ENCODE results near the gene GPR150.

Gene GPR150

GRCh38 chr5:95591490-95591901, 28.4 kb upstream of the GPR150 start:
- TF ChIP-seq MYC (IDR thresholded peaks at IDR 0.05; ENCODE audit: low read depth, low read length) (no peak), MAX (IDR thresholded peaks at IDR 0.05; ENCODE audit: low read depth, low read length) (no peak), POLR2A (IDR thresholded peaks at IDR 0.05; ENCODE audit: extremely low read depth, insufficient read length) (no peak), CTCF (IDR thresholded peaks at IDR 0.05; ENCODE audit: low read depth, low read length) (no peak)
- DNase-seq (ENCODE audit: low read depth): no peak
- no peak overlapping the region for H3K4me3 ChIP-seq (ENCODE audit: low read depth, low read length)

GRCh38 chr5:95595289-95595931, 24.5 kb upstream of the GPR150 start:
- TF ChIP-seq POLR2A (IDR thresholded peaks at IDR 0.05; ENCODE audit: extremely low read depth, insufficient read length) (no peak), MAX (IDR thresholded peaks at IDR 0.05; ENCODE audit: low read depth, low read length) (no peak), CTCF (IDR thresholded peaks at IDR 0.05; ENCODE audit: low read depth, low read length) (no peak), MYC (IDR thresholded peaks at IDR 0.05; ENCODE audit: low read depth, low read length) (no peak)
- H3K4me3 ChIP-seq (ENCODE audit: low read depth, low read length): no peak overlapping the region
- no peak for DNase-seq (ENCODE audit: low read depth)

- no peak overlapping the region for H3K4me3 ChIP-seq (ENCODE audit: low read depth, low read length)
- no peak for TF ChIP-seq MAX (IDR thresholded peaks at IDR 0.05; ENCODE audit: low read depth, low read length)
- no peak for TF ChIP-seq CTCF (IDR thresholded peaks at IDR 0.05; ENCODE audit: low read depth, low read length)
- TF ChIP-seq POLR2A (IDR thresholded peaks at IDR 0.05; ENCODE audit: extremely low read depth, insufficient read length): no peak
- TF ChIP-seq MYC (IDR thresholded peaks at IDR 0.05; ENCODE audit: low read depth, low read length): no peak
- DNase-seq (ENCODE audit: low read depth): no peak
These were observed 20.6 kb upstream of the GPR150 start for GRCh38 chr5:95599252-95599651.

- no peak overlapping the region for H3K4me3 ChIP-seq (ENCODE audit: low read depth, low read length)
- no peak for DNase-seq (ENCODE audit: low read depth)
- no peak for TF ChIP-seq MAX (IDR thresholded peaks at IDR 0.05; ENCODE audit: low read depth, low read length)
- TF ChIP-seq CTCF (IDR thresholded peaks at IDR 0.05; ENCODE audit: low read depth, low read length): no peak
- no peak for TF ChIP-seq MYC (IDR thresholded peaks at IDR 0.05; ENCODE audit: low read depth, low read length)
- TF ChIP-seq POLR2A (IDR thresholded peaks at IDR 0.05; ENCODE audit: extremely low read depth, insufficient read length): no peak
These were observed 19.3 kb upstream of the GPR150 start for GRCh38 chr5:95600557-95600956.

GRCh38 chr5:95605786-95606185, 14.1 kb upstream of the GPR150 start:
- H3K4me3 ChIP-seq (ENCODE audit: low read depth, low read length): no peak overlapping the region
- TF ChIP-seq MAX (IDR thresholded peaks at IDR 0.05; ENCODE audit: low read depth, low read length) (no peak), CTCF (IDR thresholded peaks at IDR 0.05; ENCODE audit: low read depth, low read length) (no peak), POLR2A (IDR thresholded peaks at IDR 0.05; ENCODE audit: extremely low read depth, insufficient read length) (no peak), MYC (IDR thresholded peaks at IDR 0.05; ENCODE audit: low read depth, low read length) (no peak)
- no peak for DNase-seq (ENCODE audit: low read depth)
